ENCODE measurements around the gene CACNA1C. TPM values are rescaled to one million over a fixed set of nuclear protein-coding genes. Genes with fewer than 3 reads are reported as not detected.

Gene CACNA1C
- total RNA-seq, 2 experiments from 2014 or later, result 0.69 to 1.4 TPM

GRCh38 chr12:2560356-2560755 is 507.6 kb downstream of the CACNA1C start:
- no TSS peak for BruUV-seq (replicated peaks)
- no peaks in the 10 kb centered on the region for H4K20me1 ChIP-seq (ENCODE audit: insufficient read depth, low read length)
- H3K4me3 ChIP-seq (ENCODE audit: low read depth, low read length, poor library complexity, severe bottlenecking), result no peak overlapping the region
- intact Hi-C loops (cut with micrococcal nuclease; ENCODE audit: unreplicated experiment), result no loop called here
- CTCF ChIA-PET (ENCODE audit: unreplicated experiment), result no interaction called here
- H3K9me3 ChIP-seq (ENCODE audit: low read length), result no peaks in the 10 kb centered on the region
- H3K4me1 ChIP-seq (ENCODE audit: insufficient read depth, low read length, poor library complexity, severe bottlenecking), result no peaks in the 10 kb centered on the region
- no peak overlapping the region for H2AFZ ChIP-seq (ENCODE audit: low read length)
- H3K36me3 ChIP-seq (ENCODE audit: insufficient read depth, low read length), result no peaks in the 10 kb centered on the region
- no peak overlapping the region for H3K27ac ChIP-seq (ENCODE audit: low read depth, low read length, poor library complexity, severe bottlenecking)
- DNase-seq (ENCODE audit: low spot score), result no peak
- POLR2A ChIA-PET, result no interaction called here
- no peaks in the 10 kb centered on the region for H3K79me2 ChIP-seq (ENCODE audit: insufficient read depth, low read depth, low read length)
- H3K9me2 ChIP-seq (ENCODE audit: insufficient read depth, low read length), result no peaks in the 10 kb centered on the region
- no peak for TF ChIP-seq EZH2phosphoT487 (IDR thresholded peaks at IDR 0.05; ENCODE audit: borderline replicate concordance, low read depth, low read length)
- TF ChIP-seq CTCF (conservative IDR thresholded peaks at IDR 0.05; ENCODE audit: low read length), result no peak
- H3K4me2 ChIP-seq (ENCODE audit: low read length), result no peak overlapping the region

GRCh38 chr12:2561367-2561766 is 508.6 kb downstream of the CACNA1C start:
- Histone ChIP-seq H3K4me1 (ENCODE audit: insufficient read depth, low read length, poor library complexity, severe bottlenecking) (no peaks in the 10 kb centered on the region), H4K20me1 (ENCODE audit: insufficient read depth, low read length) (no peaks in the 10 kb centered on the region), H3K4me3 (ENCODE audit: low read depth, low read length, poor library complexity, severe bottlenecking) (no peak overlapping the region), H3K9me3 (ENCODE audit: low read length) (no peaks in the 10 kb centered on the region), H3K4me2 (ENCODE audit: low read length) (no peak overlapping the region), H3K27ac (ENCODE audit: low read depth, low read length, poor library complexity, severe bottlenecking) (no peak overlapping the region), H2AFZ (ENCODE audit: low read length) (no peak overlapping the region), H3K36me3 (ENCODE audit: insufficient read depth, low read length) (no peaks in the 10 kb centered on the region), H3K9me2 (ENCODE audit: insufficient read depth, low read length) (no peaks in the 10 kb centered on the region), H3K79me2 (ENCODE audit: insufficient read depth, low read depth, low read length) (no peaks in the 10 kb centered on the region)
- POLR2A ChIA-PET, result no interaction called here
- DNase-seq (ENCODE audit: low spot score), result no peak
- intact Hi-C loops (cut with micrococcal nuclease; ENCODE audit: unreplicated experiment), result no loop called here
- TF ChIP-seq CTCF (conservative IDR thresholded peaks at IDR 0.05; ENCODE audit: low read length), result no peak
- CTCF ChIA-PET (ENCODE audit: unreplicated experiment), result no interaction called here
- BruUV-seq (replicated peaks), result no TSS peak

GRCh38 chr12:2562400-2562799 is 509.6 kb downstream of the CACNA1C start:
- CTCF ChIA-PET (ENCODE audit: unreplicated experiment), result no interaction called here
- no peak overlapping the region for H2AFZ ChIP-seq (ENCODE audit: low read length)
- intact Hi-C loops (cut with micrococcal nuclease; ENCODE audit: unreplicated experiment), result no loop called here

More at GRCh38 chr12:2562400-2562799, 509.6 kb downstream of the CACNA1C start:
- no peak overlapping the region for H3K4me3 ChIP-seq (ENCODE audit: low read depth, low read length, poor library complexity, severe bottlenecking)
- no peak overlapping the region for H3K4me2 ChIP-seq (ENCODE audit: low read length)
- no peaks in the 10 kb centered on the region for H3K79me2 ChIP-seq (ENCODE audit: insufficient read depth, low read depth, low read length)
- DNase-seq (ENCODE audit: low spot score), result no peak
- no peaks in the 10 kb centered on the region for H3K4me1 ChIP-seq (ENCODE audit: insufficient read depth, low read length, poor library complexity, severe bottlenecking)
- POLR2A ChIA-PET, result no interaction called here
- H3K36me3 ChIP-seq (ENCODE audit: insufficient read depth, low read length), result no peaks in the 10 kb centered on the region
- H3K9me2 ChIP-seq (ENCODE audit: insufficient read depth, low read length), result no peaks in the 10 kb centered on the region
- H4K20me1 ChIP-seq (ENCODE audit: insufficient read depth, low read length), result no peaks in the 10 kb centered on the region
- TF ChIP-seq CTCF (conservative IDR thresholded peaks at IDR 0.05; ENCODE audit: low read length) (no peak), EZH2phosphoT487 (IDR thresholded peaks at IDR 0.05; ENCODE audit: borderline replicate concordance, low read depth, low read length) (no peak)
- H3K9me3 ChIP-seq (ENCODE audit: low read length), result no peaks in the 10 kb centered on the region
- no TSS peak for BruUV-seq (replicated peaks)
- no peak overlapping the region for H3K27ac ChIP-seq (ENCODE audit: low read depth, low read length, poor library complexity, severe bottlenecking)
